ENCODE results near the gene TSPEAR.
"Not testable (repeated sequence)": the region's sequence is repeated elsewhere in the genome, so short reads cannot be mapped to it uniquely, and the experiment has no call there.

The TSPEAR gene

DNA sequence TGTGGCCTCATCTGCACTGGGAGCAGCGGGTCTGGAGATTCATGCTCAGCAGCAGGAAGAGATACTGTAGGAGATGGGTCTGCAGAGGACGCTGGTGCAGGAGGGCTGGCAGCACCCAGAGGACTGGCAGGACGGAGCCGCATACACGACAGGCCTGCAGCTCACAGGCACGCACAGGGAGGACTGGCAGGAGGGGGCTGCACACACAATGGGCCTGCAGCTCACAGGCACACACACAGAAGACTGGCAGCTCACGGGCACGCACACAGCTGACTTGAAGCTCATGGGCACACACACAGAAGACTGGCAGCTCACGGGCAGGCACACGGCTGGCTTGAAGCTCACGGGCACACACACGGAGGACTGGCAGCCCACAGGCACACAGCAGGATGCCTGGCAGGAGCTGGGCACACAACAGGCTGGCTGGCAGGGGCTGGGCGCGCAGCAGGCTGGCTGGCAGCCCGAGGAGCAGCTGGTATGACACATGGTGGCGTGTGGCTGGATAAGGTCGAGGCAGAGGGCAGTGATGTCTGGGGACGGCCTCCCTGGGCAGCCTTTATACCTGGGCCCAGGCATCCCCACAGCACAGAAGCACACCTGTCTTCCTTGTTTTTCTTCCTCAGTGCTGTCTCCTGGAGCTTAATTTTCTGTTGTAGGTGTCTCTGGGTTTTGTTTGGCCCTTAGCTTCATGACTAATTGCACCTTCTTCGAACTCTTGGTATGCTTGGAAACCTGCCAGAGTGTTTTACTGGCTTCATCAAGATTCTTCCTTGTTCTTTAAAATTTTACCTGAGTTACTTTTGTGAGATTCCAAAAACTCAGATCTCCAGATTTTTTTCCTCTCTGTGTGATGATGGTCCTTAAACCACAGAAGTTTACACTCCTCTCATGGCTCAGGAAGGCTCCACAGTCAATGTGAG lies 44.7 kb downstream of the TSPEAR start, which contains the start of gene KRTAP12-2:
KRTAP12-2 (minus strand) TSS at position 527 of the 920 bp plus-strand sequence; CDS start at position 486, 41 bp downstream.
- TF ChIP-seq, protein P1, sequence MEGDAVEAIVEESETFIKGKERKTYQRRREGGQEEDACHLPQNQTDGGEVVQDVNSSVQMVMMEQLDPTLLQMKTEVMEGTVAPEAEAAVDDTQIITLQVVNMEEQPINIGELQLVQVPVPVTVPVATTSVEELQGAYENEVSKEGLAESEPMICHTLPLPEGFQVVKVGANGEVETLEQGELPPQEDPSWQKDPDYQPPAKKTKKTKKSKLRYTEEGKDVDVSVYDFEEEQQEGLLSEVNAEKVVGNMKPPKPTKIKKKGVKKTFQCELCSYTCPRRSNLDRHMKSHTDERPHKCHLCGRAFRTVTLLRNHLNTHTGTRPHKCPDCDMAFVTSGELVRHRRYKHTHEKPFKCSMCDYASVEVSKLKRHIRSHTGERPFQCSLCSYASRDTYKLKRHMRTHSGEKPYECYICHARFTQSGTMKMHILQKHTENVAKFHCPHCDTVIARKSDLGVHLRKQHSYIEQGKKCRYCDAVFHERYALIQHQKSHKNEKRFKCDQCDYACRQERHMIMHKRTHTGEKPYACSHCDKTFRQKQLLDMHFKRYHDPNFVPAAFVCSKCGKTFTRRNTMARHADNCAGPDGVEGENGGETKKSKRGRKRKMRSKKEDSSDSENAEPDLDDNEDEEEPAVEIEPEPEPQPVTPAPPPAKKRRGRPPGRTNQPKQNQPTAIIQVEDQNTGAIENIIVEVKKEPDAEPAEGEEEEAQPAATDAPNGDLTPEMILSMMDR (IDR thresholded peaks at IDR 0.05; ENCODE audit: extremely low read depth, insufficient read depth, missing control alignments) = no peak
- no peak for DNase-seq (ENCODE audit: low spot score)
- in situ Hi-C loops (cut with MboI; ENCODE audit: low pct_unique_long_range_greater_than_20kb, low sequenced_read_pairs, unreplicated experiment) = no loop called here

DNA sequence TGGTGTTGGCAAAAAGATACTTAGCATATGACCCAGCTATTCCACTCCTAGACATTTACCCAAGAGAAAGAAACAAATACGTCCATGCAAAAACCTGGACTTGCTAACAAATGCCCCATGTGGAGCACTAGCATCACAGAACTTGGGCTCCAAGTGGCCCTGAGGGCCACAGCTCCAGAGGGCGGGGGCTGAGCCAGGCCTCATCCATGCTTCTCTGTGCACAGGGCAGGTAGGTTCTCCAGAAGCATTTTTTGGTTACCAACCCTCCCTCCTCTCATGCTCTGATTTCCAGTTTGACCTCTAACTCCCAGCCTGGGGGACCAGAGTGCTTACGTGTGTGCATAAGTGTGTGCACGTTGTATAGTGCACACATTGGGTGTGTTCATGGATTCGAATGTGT lies 46.7 kb downstream of the TSPEAR start:
- DNase-seq (ENCODE audit: low spot score) = no peak
- in situ Hi-C loops (cut with MboI; ENCODE audit: low pct_unique_long_range_greater_than_20kb, low sequenced_read_pairs, unreplicated experiment) = no loop called here
- TF ChIP-seq, protein P1 (IDR thresholded peaks at IDR 0.05; ENCODE audit: extremely low read depth, insufficient read depth, missing control alignments) = no peak

DNA sequence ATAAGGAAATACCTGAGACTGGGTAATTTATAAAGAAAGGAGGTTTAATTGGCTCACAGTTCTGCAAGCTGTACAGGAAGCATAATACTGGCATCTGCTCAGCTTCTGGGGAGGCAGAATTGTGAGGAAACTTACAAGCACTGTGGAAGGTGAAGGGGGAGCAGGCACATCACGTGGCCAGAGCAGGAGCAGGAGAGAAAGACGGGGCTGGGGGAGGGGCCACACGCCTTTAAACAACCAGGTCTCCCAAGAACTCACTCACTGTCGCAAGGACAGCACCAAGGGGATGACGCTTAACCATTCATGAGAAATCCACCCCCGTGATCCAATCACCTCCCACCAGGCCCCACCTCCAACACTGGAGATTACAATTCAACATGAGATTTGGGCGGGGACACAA lies 49.8 kb downstream of the TSPEAR start:
- in situ Hi-C loops (cut with MboI; ENCODE audit: low pct_unique_long_range_greater_than_20kb, low sequenced_read_pairs, unreplicated experiment); DNase-seq (ENCODE audit: low spot score): not testable (repeated sequence)

DNA sequence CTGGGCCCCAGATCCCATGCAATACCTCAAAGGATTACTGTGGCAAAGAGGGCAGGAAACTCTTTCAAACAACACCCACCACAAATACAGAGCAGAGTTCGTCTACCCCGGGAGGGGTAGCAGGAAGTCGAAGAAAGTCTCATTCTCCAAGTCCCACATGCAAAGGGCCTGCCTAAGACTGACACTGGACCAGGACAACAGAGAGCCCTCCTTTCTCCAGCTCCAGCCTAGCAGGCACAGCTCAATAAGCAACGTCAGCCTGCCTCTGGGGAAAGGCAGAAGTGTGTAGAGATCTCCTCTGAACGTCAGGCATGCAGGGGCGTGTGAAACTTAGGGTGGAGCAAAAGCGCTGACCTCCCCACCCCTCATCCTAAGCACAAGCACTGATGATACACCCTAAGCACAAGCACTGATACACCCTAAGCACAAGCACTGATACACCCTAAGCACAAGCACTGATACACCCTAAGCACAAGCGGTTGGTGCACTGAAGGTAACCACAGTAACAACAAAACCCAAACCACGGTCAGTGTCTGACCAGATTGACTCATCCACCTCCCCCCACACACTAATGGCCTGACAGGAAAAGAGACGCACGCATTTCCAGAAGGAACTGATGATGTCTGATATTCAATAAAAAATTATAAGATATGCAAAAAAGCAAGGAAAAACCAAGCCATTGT lies 52.3 kb downstream of the TSPEAR start:
- no peak for DNase-seq (ENCODE audit: low spot score)
- TF ChIP-seq, protein P1 (IDR thresholded peaks at IDR 0.05; ENCODE audit: extremely low read depth, insufficient read depth, missing control alignments) = no peak
- in situ Hi-C loops (cut with MboI; ENCODE audit: low pct_unique_long_range_greater_than_20kb, low sequenced_read_pairs, unreplicated experiment) = no loop called here

DNA sequence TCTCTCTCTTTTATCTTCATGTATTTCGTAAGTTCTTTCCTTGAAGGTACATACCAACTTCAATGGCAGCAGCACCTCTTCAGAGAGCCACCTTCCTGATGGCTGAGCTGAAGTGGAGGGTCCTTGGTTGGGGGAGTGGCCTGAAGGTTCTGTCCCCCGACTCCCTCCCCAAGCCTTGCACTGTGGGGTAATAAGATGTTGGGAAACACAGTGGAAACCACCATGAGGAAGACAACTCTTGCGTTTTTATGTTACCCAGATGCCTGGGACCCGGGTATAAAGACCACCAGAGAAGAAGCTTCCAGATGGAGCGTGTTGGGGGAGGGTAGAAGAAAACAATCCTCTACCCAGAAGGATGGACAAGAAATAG lies 52.8 kb downstream of the TSPEAR start:
- in situ Hi-C loops (cut with MboI; ENCODE audit: low pct_unique_long_range_greater_than_20kb, low sequenced_read_pairs, unreplicated experiment) = no loop called here
- no peak for DNase-seq (ENCODE audit: low spot score)
- TF ChIP-seq, protein P1 (IDR thresholded peaks at IDR 0.05; ENCODE audit: extremely low read depth, insufficient read depth, missing control alignments) = no peak

DNA sequence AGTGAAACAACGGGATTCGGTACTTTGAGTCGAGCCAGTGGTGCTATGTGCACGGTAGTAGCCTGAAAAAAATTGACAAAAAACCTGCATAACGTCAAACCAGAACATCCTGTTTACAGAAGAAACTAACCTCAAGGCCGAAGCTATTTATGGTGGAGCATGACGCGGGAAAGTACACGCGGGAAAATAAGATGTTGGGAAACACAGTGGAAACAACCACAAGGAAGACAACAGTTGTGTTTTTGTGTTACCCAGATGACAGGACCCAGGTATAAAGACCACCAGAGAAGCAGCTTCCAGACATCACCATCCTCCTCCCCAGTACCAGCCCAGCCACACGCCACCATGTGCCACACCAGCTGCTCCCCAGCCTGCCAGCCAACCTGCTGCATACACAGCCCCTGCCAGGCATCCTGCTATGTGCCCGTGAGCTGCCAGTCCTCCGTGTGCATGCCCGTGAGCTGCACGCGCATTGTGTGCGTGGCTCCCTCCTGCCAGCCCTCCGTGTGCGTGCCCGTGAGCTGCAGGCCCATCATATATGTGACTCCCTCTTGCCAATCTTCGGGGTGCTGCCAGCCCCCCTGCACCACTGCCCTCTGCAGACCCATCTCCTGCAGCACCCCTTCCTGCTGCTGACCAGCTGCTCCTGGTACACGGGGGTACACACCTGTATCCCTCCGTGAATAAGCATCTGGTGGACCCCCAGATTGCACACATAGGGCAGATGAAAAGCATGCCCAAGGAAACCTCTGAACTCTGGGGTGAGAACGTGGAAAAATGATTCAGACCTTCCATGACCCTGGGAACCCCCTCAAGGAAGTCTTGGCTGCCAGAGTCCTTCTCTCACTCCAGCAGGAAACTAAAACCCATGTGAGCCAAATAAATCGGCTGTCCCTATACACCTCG lies 53.5 kb downstream of the TSPEAR start, which contains the start of gene KRTAP12-3:
KRTAP12-3 (plus strand) TSS at position 298 of the 906 bp plus-strand sequence; CDS start at position 346, 48 bp downstream.
- TF ChIP-seq, protein P1 (IDR thresholded peaks at IDR 0.05; ENCODE audit: extremely low read depth, insufficient read depth, missing control alignments) = no peak
- in situ Hi-C loops (cut with MboI; ENCODE audit: low pct_unique_long_range_greater_than_20kb, low sequenced_read_pairs, unreplicated experiment) = no loop called here
- DNase-seq (ENCODE audit: low spot score) = no peak

All from GM13977 (cell line).